Panc1 (cell line): ENCODE results near the gene MYH14. TPM values are rescaled to one million over a fixed set of nuclear protein-coding genes. Genes with fewer than 3 reads are reported as not detected.

ENCODE experiments used
- ATAC-seq: fragments of 200-7000 bp; cut with Tn5 transposase; 2 replicates; pipeline ENCODE4 v1.9.1; 2020; ENCODE audit warnings: mild to moderate bottlenecking, moderate library complexity
- BruUV-seq: library from RNA; stranded (reverse); fragments of 400-500 nt; replicated peaks from 2 replicates; lab custom pipeline; 2021; lab: Mats Ljungman, UMichigan
- CTCF ChIA-PET: fragments of 300-600 bp; sonication (Branson Sonifier 250); formaldehyde crosslinking; loops from one replicate; lab custom pipeline; 2022; ENCODE audit warnings: antibody characterized with exemption; lab: Charles Lee
- POLR2A ChIA-PET: fragments of 300-600 bp; sonication (Branson Sonifier 250); formaldehyde crosslinking; loops from one replicate; lab custom pipeline; 2022; ENCODE audit warnings: antibody characterized with exemption; lab: Charles Lee
- DNase-seq: peaks from one replicate; pipeline ENCODE4 v3.0.0-alpha.2; 2010; ENCODE audit warnings: low read depth, low spot score
- H3K27ac ChIP-seq: 2 replicates; pipeline ENCODE4 v1.5.1; 2011; ENCODE audit warnings: mild to moderate bottlenecking, low read length, inconsistent platforms
- H3K27me3 ChIP-seq: fragments of 200-500 bp; sonication (Bioruptor generic); 2 replicates; pipeline ENCODE4 v1.6.0; 2014; ENCODE audit warnings: low read length, inconsistent platforms; ENCODE audit not compliant: control insufficient read depth, insufficient read depth
- H3K36me3 ChIP-seq: fragments of 200-500 bp; sonication (Bioruptor generic); 2 replicates; pipeline ENCODE4 v1.5.1; 2014; ENCODE audit warnings: inconsistent platforms, mild to moderate bottlenecking, low read length, moderate library complexity; ENCODE audit not compliant: control insufficient read depth, insufficient read depth
- H3K4me1 ChIP-seq: 2 replicates; pipeline ENCODE4 v1.5.1; 2011; ENCODE audit warnings: inconsistent platforms, mild to moderate bottlenecking, low read length, moderate library complexity; ENCODE audit not compliant: control insufficient read depth, insufficient read depth
- H3K4me3 ChIP-seq, 2 experiments: 2 replicates each; pipeline ENCODE4 v1.5.1; 2011 to 2012; ENCODE audit warnings: low read depth in 2 of 2, low read length in 2 of 2, mild to moderate bottlenecking in 2 of 2, inconsistent platforms in 1 of 2, moderate library complexity in 1 of 2
- H3K9me3 ChIP-seq: fragments of 200-500 bp; sonication (Bioruptor generic); 2 replicates; pipeline ENCODE4 v1.5.1; 2014; ENCODE audit warnings: low read depth, mild to moderate bottlenecking, inconsistent platforms, low read length, moderate library complexity; ENCODE audit not compliant: control insufficient read depth, insufficient read depth
- CTCF ChIP-seq: fragments of 450-650 bp; IDR thresholded peaks from 2 replicates; pipeline ENCODE4 v1.5.1; 2017; ENCODE audit warnings: mild to moderate bottlenecking
- POLR2AphosphoS5 ChIP-seq: IDR thresholded peaks from 2 replicates; pipeline ENCODE4 v1.6.1; 2012; ENCODE audit warnings: mild to moderate bottlenecking, low read depth, low read length, moderate library complexity
- REST ChIP-seq, 2 experiments: IDR thresholded peaks; 2 replicates each; pipeline ENCODE4 v1.6.1; 2011 to 2012; ENCODE audit warnings: low read depth in 2 of 2, control low read depth in 1 of 2, low read length in 1 of 2, mild to moderate bottlenecking in 1 of 2, moderate library complexity in 1 of 2; ENCODE audit not compliant: insufficient read depth in 1 of 2
- SIN3A ChIP-seq: IDR thresholded peaks from 2 replicates; pipeline ENCODE4 v1.6.1; 2012; ENCODE audit warnings: low read depth, mild to moderate bottlenecking, low read length, moderate library complexity, borderline replicate concordance; ENCODE audit not compliant: insufficient read depth
- TCF7L2 ChIP-seq: IDR thresholded peaks from 2 replicates; pipeline ENCODE4 v1.6.1; 2011; ENCODE audit warnings: mild to moderate bottlenecking, low read depth, low read length, inconsistent platforms
- in situ Hi-C: cut with HindIII; loops from 2 replicates; pipeline ENCODE4 v1.10.0; 2016; ENCODE audit warnings: low sequenced_read_pairs, low pct_unique_long_range_greater_than_20kb
- intact Hi-C: fragments of 100-400 bp; cut with micrococcal nuclease; formaldehyde crosslinking; loops from one replicate; pipeline ENCODE4 v1.10.0; 2022; ENCODE audit not compliant: unreplicated experiment
- total RNA-seq: library from RNA; stranded (reverse); gene quantifications from one replicate; pipeline ENCODE4 v1.2.1, GENCODE V29; 2021; ENCODE audit not compliant: unreplicated experiment

MYH14 gene
- total RNA-seq, 1 experiment from 2014 or later, result 23.8 TPM

- no peaks in the 10 kb centered on the region for H3K36me3 ChIP-seq
- no peak for ATAC-seq
- intact Hi-C loops, result no loop called here
- POLR2A ChIA-PET, result no interaction called here
- TF ChIP-seq TCF7L2, result no peak
- CTCF ChIA-PET, result no interaction called here
- no peaks in the 10 kb centered on the region for H3K4me1 ChIP-seq
- no TSS peak for BruUV-seq
- H3K9me3 ChIP-seq, result peaks cover 3% of the 10 kb centered on the region; the same call in 1 of the 2 replicates
- no peak for DNase-seq
- no peaks in the 10 kb centered on the region for H3K27me3 ChIP-seq
- in situ Hi-C loops, result no loop called here
- no peak overlapping the region for H3K27ac ChIP-seq
- H3K4me3 ChIP-seq, result no peak overlapping the region
Measured at GRCh38 chr19:50290775-50291174, 87.4 kb downstream of the MYH14 start.

GRCh38 chr19:50292216-50292827 lies 88.9 kb downstream of the MYH14 start:
- POLR2A ChIA-PET, result no interaction called here
- in situ Hi-C loops, result no loop called here
- no peaks in the 10 kb centered on the region for H3K36me3 ChIP-seq
- H3K4me1 ChIP-seq, result no peaks in the 10 kb centered on the region
- no peak overlapping the region for H3K27ac ChIP-seq
- intact Hi-C loops, result no loop called here
- H3K4me3 ChIP-seq, result no peak overlapping the region
- CTCF ChIA-PET, result no interaction called here
- DNase-seq (no peak), ATAC-seq (no peak)
- TF ChIP-seq CTCF, result no peak
- no peak for TF ChIP-seq REST (IDR thresholded peaks at IDR 0.05; ENCODE audit: insufficient read depth in 1 of 2, low read depth in 2 of 2, low read length in 1 of 2)
- no peak for TF ChIP-seq POLR2AphosphoS5
- TF ChIP-seq TCF7L2, result no peak
- TF ChIP-seq SIN3A, result no peak
- no peaks in the 10 kb centered on the region for H3K9me3 ChIP-seq
- H3K27me3 ChIP-seq, result no peaks in the 10 kb centered on the region
- BruUV-seq, result no TSS peak

GRCh38 chr19:50293263-50294004 lies 90.0 kb downstream of the MYH14 start:
- in situ Hi-C loops, result no loop called here
- POLR2A ChIA-PET, result no interaction called here
- H3K27me3 ChIP-seq, result no peaks in the 10 kb centered on the region
- ATAC-seq, result no peak
- no peak overlapping the region for H3K4me3 ChIP-seq
- CTCF ChIA-PET, result no interaction called here
- intact Hi-C loops, result no loop called here
- BruUV-seq, result no TSS peak
- DNase-seq, result no peak
- H3K27ac ChIP-seq, result no peak overlapping the region
- TF ChIP-seq POLR2AphosphoS5, result no peak
- TF ChIP-seq SIN3A, result no peak
- TF ChIP-seq TCF7L2, result no peak
- no peaks in the 10 kb centered on the region for H3K4me1 ChIP-seq
- H3K36me3 ChIP-seq, result no peaks in the 10 kb centered on the region
- no peaks in the 10 kb centered on the region for H3K9me3 ChIP-seq
